Measurements from ENCODE around the gene ARHGAP15.

ARHGAP15 gene

GRCh38 chr2:143522699-143523098 lies 393.5 kb downstream of the ARHGAP15 start:
- Histone ChIP-seq H3K4me1 (ENCODE audit: control insufficient read depth, insufficient read depth, low read length) (peaks cover 2% of the 10 kb centered on the region; the same call in 1 of the 2 replicates), H3K4me3 (ENCODE audit: low read length) (no peak overlapping the region), H3K9me3 (ENCODE audit: control insufficient read depth, insufficient read depth, low read length) (no peaks in the 10 kb centered on the region), H3K36me3 (ENCODE audit: control insufficient read depth, insufficient read depth, low read length) (no peaks in the 10 kb centered on the region), H3K27me3 (ENCODE audit: control insufficient read depth, insufficient read depth, low read length) (no peaks in the 10 kb centered on the region), H3K27ac (ENCODE audit: low read length) (no peak overlapping the region)
- WGBS (ENCODE audit: insufficient coverage, insufficient read length), result no CpG with 5 or more reads among the region's 2 CpGs
- no peak for DNase-seq (ENCODE audit: low read depth, low spot score)

- no peak for DNase-seq (ENCODE audit: low read depth, low spot score)
- Histone ChIP-seq H3K27ac (ENCODE audit: low read length) (no peak overlapping the region), H3K4me1 (ENCODE audit: control insufficient read depth, insufficient read depth, low read length) (peaks cover 2% of the 10 kb centered on the region; the same call in 1 of the 2 replicates), H3K4me3 (ENCODE audit: low read length) (no peak overlapping the region), H3K36me3 (ENCODE audit: control insufficient read depth, insufficient read depth, low read length) (no peaks in the 10 kb centered on the region), H3K27me3 (ENCODE audit: control insufficient read depth, insufficient read depth, low read length) (no peaks in the 10 kb centered on the region), H3K9me3 (ENCODE audit: control insufficient read depth, insufficient read depth, low read length) (no peaks in the 10 kb centered on the region)
- no CpG with 5 or more reads among the region's 2 CpGs for WGBS (ENCODE audit: insufficient coverage, insufficient read length)
Observed at GRCh38 chr2:143524119-143524553, 394.9 kb downstream of the ARHGAP15 start.

GRCh38 chr2:143524559-143525401 lies 395.6 kb downstream of the ARHGAP15 start:
- H3K4me3 ChIP-seq (ENCODE audit: low read length), result no peak overlapping the region
- H3K36me3 ChIP-seq (ENCODE audit: control insufficient read depth, insufficient read depth, low read length), result no peaks in the 10 kb centered on the region
- no peaks in the 10 kb centered on the region for H3K27me3 ChIP-seq (ENCODE audit: control insufficient read depth, insufficient read depth, low read length)
- no peak for DNase-seq (ENCODE audit: low read depth, low spot score)
- H3K9me3 ChIP-seq (ENCODE audit: control insufficient read depth, insufficient read depth, low read length), result no peaks in the 10 kb centered on the region
- peaks cover 2% of the 10 kb centered on the region; the same call in 1 of the 2 replicates for H3K4me1 ChIP-seq (ENCODE audit: control insufficient read depth, insufficient read depth, low read length)
- H3K27ac ChIP-seq (ENCODE audit: low read length), result no peak overlapping the region
- WGBS (ENCODE audit: insufficient coverage, insufficient read length), result no CpG with 5 or more reads among the region's 6 CpGs

- Histone ChIP-seq H3K36me3 (ENCODE audit: control insufficient read depth, insufficient read depth, low read length) (no peaks in the 10 kb centered on the region), H3K27ac (ENCODE audit: low read length) (no peak overlapping the region), H3K4me1 (ENCODE audit: control insufficient read depth, insufficient read depth, low read length) (peaks cover 2% of the 10 kb centered on the region; the same call in 1 of the 2 replicates), H3K27me3 (ENCODE audit: control insufficient read depth, insufficient read depth, low read length) (no peaks in the 10 kb centered on the region), H3K4me3 (ENCODE audit: low read length) (no peak overlapping the region), H3K9me3 (ENCODE audit: control insufficient read depth, insufficient read depth, low read length) (no peaks in the 10 kb centered on the region)
- no CpG with 5 or more reads among the region's 2 CpGs for WGBS (ENCODE audit: insufficient coverage, insufficient read length)
- DNase-seq (ENCODE audit: low read depth, low spot score), result no peak
Observed at GRCh38 chr2:143525402-143525860, 396.2 kb downstream of the ARHGAP15 start.

GRCh38 chr2:143526498-143526897 lies 397.3 kb downstream of the ARHGAP15 start:
- H3K36me3 ChIP-seq (ENCODE audit: control insufficient read depth, insufficient read depth, low read length), result no peaks in the 10 kb centered on the region
- no peak for DNase-seq (ENCODE audit: low read depth, low spot score)
- H3K27ac ChIP-seq (ENCODE audit: low read length), result no peak overlapping the region
- no peaks in the 10 kb centered on the region for H3K9me3 ChIP-seq (ENCODE audit: control insufficient read depth, insufficient read depth, low read length)
- no peaks in the 10 kb centered on the region for H3K27me3 ChIP-seq (ENCODE audit: control insufficient read depth, insufficient read depth, low read length)
- H3K4me3 ChIP-seq (ENCODE audit: low read length), result no peak overlapping the region
- H3K4me1 ChIP-seq (ENCODE audit: control insufficient read depth, insufficient read depth, low read length), result peaks cover 2% of the 10 kb centered on the region; the same call in 1 of the 2 replicates

GRCh38 chr2:143528021-143528420 lies 398.8 kb downstream of the ARHGAP15 start:
- Histone ChIP-seq H3K4me3 (ENCODE audit: low read length) (no peak overlapping the region), H3K36me3 (ENCODE audit: control insufficient read depth, insufficient read depth, low read length) (no peaks in the 10 kb centered on the region), H3K9me3 (ENCODE audit: control insufficient read depth, insufficient read depth, low read length) (no peaks in the 10 kb centered on the region), H3K27ac (ENCODE audit: low read length) (no peak overlapping the region), H3K27me3 (ENCODE audit: control insufficient read depth, insufficient read depth, low read length) (no peaks in the 10 kb centered on the region), H3K4me1 (ENCODE audit: control insufficient read depth, insufficient read depth, low read length) (peaks cover 2% of the 10 kb centered on the region; the same call in 1 of the 2 replicates)
- DNase-seq (ENCODE audit: low read depth, low spot score), result no peak
- no CpG with 5 or more reads among the region's 1 CpG for WGBS (ENCODE audit: insufficient coverage, insufficient read length)

- peaks cover 2% of the 10 kb centered on the region; the same call in 1 of the 2 replicates for H3K4me1 ChIP-seq (ENCODE audit: control insufficient read depth, insufficient read depth, low read length)
- no peaks in the 10 kb centered on the region for H3K9me3 ChIP-seq (ENCODE audit: control insufficient read depth, insufficient read depth, low read length)
- DNase-seq (ENCODE audit: low read depth, low spot score), result no peak
- no peaks in the 10 kb centered on the region for H3K27me3 ChIP-seq (ENCODE audit: control insufficient read depth, insufficient read depth, low read length)
- no peak overlapping the region for H3K27ac ChIP-seq (ENCODE audit: low read length)
- WGBS (ENCODE audit: insufficient coverage, insufficient read length), result no CpG with 5 or more reads among the region's 1 CpG
- H3K4me3 ChIP-seq (ENCODE audit: low read length), result no peak overlapping the region
- no peaks in the 10 kb centered on the region for H3K36me3 ChIP-seq (ENCODE audit: control insufficient read depth, insufficient read depth, low read length)
Observed at GRCh38 chr2:143529118-143529720, 400.0 kb downstream of the ARHGAP15 start.

- DNase-seq (ENCODE audit: low read depth, low spot score), result no peak
- no peak overlapping the region for H3K27ac ChIP-seq (ENCODE audit: low read length)
- peaks cover under 1% of the 10 kb centered on the region; the same call in 1 of the 2 replicates for H3K4me1 ChIP-seq (ENCODE audit: control insufficient read depth, insufficient read depth, low read length)
- H3K9me3 ChIP-seq (ENCODE audit: control insufficient read depth, insufficient read depth, low read length), result no peaks in the 10 kb centered on the region
- H3K36me3 ChIP-seq (ENCODE audit: control insufficient read depth, insufficient read depth, low read length), result no peaks in the 10 kb centered on the region
- H3K4me3 ChIP-seq (ENCODE audit: low read length), result no peak overlapping the region
- no CpG with 5 or more reads among the region's 2 CpGs for WGBS (ENCODE audit: insufficient coverage, insufficient read length)
- no peaks in the 10 kb centered on the region for H3K27me3 ChIP-seq (ENCODE audit: control insufficient read depth, insufficient read depth, low read length)
Observed at GRCh38 chr2:143530758-143531157, 401.5 kb downstream of the ARHGAP15 start.

- Histone ChIP-seq H3K27me3 (ENCODE audit: control insufficient read depth, insufficient read depth, low read length) (no peaks in the 10 kb centered on the region), H3K36me3 (ENCODE audit: control insufficient read depth, insufficient read depth, low read length) (no peaks in the 10 kb centered on the region), H3K27ac (ENCODE audit: low read length) (no peak overlapping the region), H3K9me3 (ENCODE audit: control insufficient read depth, insufficient read depth, low read length) (no peaks in the 10 kb centered on the region), H3K4me3 (ENCODE audit: low read length) (no peak overlapping the region), H3K4me1 (ENCODE audit: control insufficient read depth, insufficient read depth, low read length) (no peaks in the 10 kb centered on the region)
- no peak for DNase-seq (ENCODE audit: low read depth, low spot score)
Observed at GRCh38 chr2:143532061-143532460, 402.8 kb downstream of the ARHGAP15 start.

- no peak for DNase-seq (ENCODE audit: low read depth, low spot score)
- Histone ChIP-seq H3K27me3 (ENCODE audit: control insufficient read depth, insufficient read depth, low read length) (no peaks in the 10 kb centered on the region), H3K4me3 (ENCODE audit: low read length) (no peak overlapping the region), H3K9me3 (ENCODE audit: control insufficient read depth, insufficient read depth, low read length) (no peaks in the 10 kb centered on the region), H3K27ac (ENCODE audit: low read length) (no peak overlapping the region), H3K36me3 (ENCODE audit: control insufficient read depth, insufficient read depth, low read length) (no peaks in the 10 kb centered on the region), H3K4me1 (ENCODE audit: control insufficient read depth, insufficient read depth, low read length) (no peaks in the 10 kb centered on the region)
- WGBS (ENCODE audit: insufficient coverage, insufficient read length), result no CpG with 5 or more reads among the region's 4 CpGs
Observed at GRCh38 chr2:143533846-143534245, 404.6 kb downstream of the ARHGAP15 start.

All from iPS DF 6.9 (cell line).